Hepatocyte (in vitro differentiated cells): ENCODE results near the gene DPAGT1. TPM values are rescaled to one million over a fixed set of nuclear protein-coding genes. Genes with fewer than 3 reads are reported as not detected.
"Not testable (repeated sequence)": the region's sequence is repeated elsewhere in the genome, so short reads cannot be mapped to it uniquely, and the experiment has no call there.

ENCODE experiments used
- DNase-seq: peaks from one replicate; pipeline ENCODE4 v3.0.0-alpha.2; 2016; ENCODE audit warnings: low spot score
- H2AFZ ChIP-seq: fragments of 200-600 bp; sonication (generic); 2 replicates; pipeline ENCODE4 v1.6.0; 2016; ENCODE audit warnings: antibody characterized with exemption, mild to moderate bottlenecking
- H3K27ac ChIP-seq: fragments of 200-600 bp; sonication (generic); 2 replicates; pipeline ENCODE4 v1.5.1; 2016; ENCODE audit warnings: mild to moderate bottlenecking
- H3K27me3 ChIP-seq: fragments of 200-600 bp; sonication (generic); 2 replicates; pipeline ENCODE4 v1.6.1; 2016
- H3K36me3 ChIP-seq: fragments of 200-600 bp; sonication (generic); replicated peaks from 2 replicates; pipeline ENCODE4 v1.5.1; 2016; ENCODE audit warnings: low read depth; ENCODE audit not compliant: insufficient read depth
- H3K4me1 ChIP-seq: fragments of 200-600 bp; sonication (generic); 2 replicates; pipeline ENCODE4 v1.5.1; 2016; ENCODE audit warnings: mild to moderate bottlenecking, moderate library complexity; ENCODE audit not compliant: insufficient read depth
- H3K4me2 ChIP-seq: fragments of 200-600 bp; sonication (generic); 2 replicates; pipeline ENCODE4 v1.6.0; 2016
- H3K4me3 ChIP-seq: fragments of 200-600 bp; sonication (generic); 2 replicates; pipeline ENCODE4 v1.5.1; 2016; ENCODE audit warnings: mild to moderate bottlenecking
- H3K79me2 ChIP-seq: fragments of 200-600 bp; sonication (generic); 2 replicates; pipeline ENCODE4 v1.6.0; 2017; ENCODE audit warnings: mild to moderate bottlenecking
- H3K9me2 ChIP-seq: fragments of 200-600 bp; sonication (generic); replicated peaks from 2 replicates; pipeline ENCODE4 v1.6.0; 2017; ENCODE audit warnings: mild to moderate bottlenecking; ENCODE audit not compliant: insufficient read depth
- H3K9me3 ChIP-seq: fragments of 200-600 bp; sonication (generic); 2 replicates; pipeline ENCODE4 v1.5.1; 2016; ENCODE audit warnings: low read depth, mild to moderate bottlenecking
- H4K20me1 ChIP-seq: fragments of 200-600 bp; sonication (generic); 2 replicates; pipeline ENCODE4 v1.6.0; 2016; ENCODE audit warnings: mild to moderate bottlenecking; ENCODE audit not compliant: insufficient read depth, poor library complexity, severe bottlenecking
- EZH2 ChIP-seq: fragments of 200-600 bp; sonication (generic); IDR thresholded peaks from 2 replicates; pipeline ENCODE4 v1.6.1; 2016; ENCODE audit warnings: antibody characterized with exemption, mild to moderate bottlenecking, borderline replicate concordance
- EZH2phosphoT487 ChIP-seq: fragments of 200-600 bp; sonication (generic); IDR thresholded peaks from one replicate; pipeline ENCODE4 v1.6.1; 2018; ENCODE audit warnings: antibody characterized with exemption, mild to moderate bottlenecking, low read depth, moderate library complexity; ENCODE audit not compliant: unreplicated experiment, severe bottlenecking
- WGBS: methylation state at CpG from one replicate; pipeline ENCODE4 v1.1.6; 2016; ENCODE audit warnings: low lambda C conversion rate; ENCODE audit errors: missing lambda C conversion rate; 5-methylcytosine and 5-hydroxymethylcytosine counted together
- polyA plus RNA-seq: library from polyadenylated mRNA; unstranded; fragments of >200 nt; fragmentation: Nextera tagmentation; extraction: Ambion mirVana; gene quantifications from 2 replicates; pipeline ENCODE4 v1.2.1, GENCODE V29; 2016
- total RNA-seq: library from RNA; depleted of rRNA; stranded (reverse); fragments of >200 nt; gene quantifications from 2 replicates; pipeline ENCODE4 v1.2.3, GENCODE V29; 2014
- TF ChIP-seq, protein P1 (sequence below): fragments of 200-600 bp; sonication (generic); IDR thresholded peaks from 2 replicates; pipeline ENCODE4 v1.5.1; 2016; ENCODE audit warnings: antibody characterized with exemption, mild to moderate bottlenecking; ENCODE audit not compliant: poor library complexity

Gene DPAGT1
- total and polyA plus RNA-seq, 2 experiments from 2014 or later = 27.5 to 76.2 TPM

DNA sequence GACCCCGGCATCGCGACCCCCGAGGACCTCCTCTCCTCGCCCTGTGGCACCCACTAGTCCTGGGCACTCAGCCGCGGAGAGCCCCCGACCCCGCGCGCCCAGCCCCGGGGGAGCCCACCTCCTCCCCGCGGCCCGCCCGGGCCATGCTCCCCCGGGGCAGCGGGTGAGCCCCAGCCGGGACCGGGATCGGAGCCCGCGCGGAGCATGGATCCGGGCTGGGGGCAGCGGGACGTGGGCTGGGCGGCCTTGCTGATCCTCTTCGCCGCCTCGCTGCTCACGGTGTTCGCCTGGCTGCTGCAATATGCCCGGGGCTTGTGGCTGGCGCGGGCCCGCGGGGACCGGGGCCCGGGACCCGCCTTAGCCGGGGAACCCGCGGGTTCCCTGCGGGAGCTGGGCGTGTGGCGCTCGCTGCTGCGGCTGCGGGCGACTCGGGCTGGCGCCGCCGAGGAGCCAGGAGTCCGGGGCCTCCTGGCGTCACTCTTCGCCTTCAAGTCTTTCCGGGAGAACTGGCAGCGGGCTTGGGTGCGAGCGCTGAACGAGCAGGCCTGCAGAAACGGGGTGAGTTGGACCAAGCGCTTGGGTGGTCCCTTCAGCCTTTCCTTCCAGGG, 6.0 kb upstream of the DPAGT1 start:
- no peak for TF ChIP-seq EZH2phosphoT487
- TF ChIP-seq EZH2 = no peak
- TF ChIP-seq, protein P1, sequence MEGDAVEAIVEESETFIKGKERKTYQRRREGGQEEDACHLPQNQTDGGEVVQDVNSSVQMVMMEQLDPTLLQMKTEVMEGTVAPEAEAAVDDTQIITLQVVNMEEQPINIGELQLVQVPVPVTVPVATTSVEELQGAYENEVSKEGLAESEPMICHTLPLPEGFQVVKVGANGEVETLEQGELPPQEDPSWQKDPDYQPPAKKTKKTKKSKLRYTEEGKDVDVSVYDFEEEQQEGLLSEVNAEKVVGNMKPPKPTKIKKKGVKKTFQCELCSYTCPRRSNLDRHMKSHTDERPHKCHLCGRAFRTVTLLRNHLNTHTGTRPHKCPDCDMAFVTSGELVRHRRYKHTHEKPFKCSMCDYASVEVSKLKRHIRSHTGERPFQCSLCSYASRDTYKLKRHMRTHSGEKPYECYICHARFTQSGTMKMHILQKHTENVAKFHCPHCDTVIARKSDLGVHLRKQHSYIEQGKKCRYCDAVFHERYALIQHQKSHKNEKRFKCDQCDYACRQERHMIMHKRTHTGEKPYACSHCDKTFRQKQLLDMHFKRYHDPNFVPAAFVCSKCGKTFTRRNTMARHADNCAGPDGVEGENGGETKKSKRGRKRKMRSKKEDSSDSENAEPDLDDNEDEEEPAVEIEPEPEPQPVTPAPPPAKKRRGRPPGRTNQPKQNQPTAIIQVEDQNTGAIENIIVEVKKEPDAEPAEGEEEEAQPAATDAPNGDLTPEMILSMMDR = no peak
- H3K79me2 ChIP-seq = peaks cover 20% of the 10 kb centered on the region
- H3K4me2 ChIP-seq = peak overlapping the region; percentile 90
- H3K36me3 ChIP-seq = no peaks in the 10 kb centered on the region
- peak overlapping the region; percentile 60 for H3K27ac ChIP-seq
- H4K20me1 ChIP-seq = no peaks in the 10 kb centered on the region
- H2AFZ ChIP-seq = peak overlapping the region; percentile 65
- no peaks in the 10 kb centered on the region for H3K9me3 ChIP-seq
- H3K4me3 ChIP-seq = peak overlapping the region; percentile 86
- peaks cover 27% of the 10 kb centered on the region for H3K4me1 ChIP-seq
- peak; percentile 39 for DNase-seq
- 1% methylated on average over 37 of the region's 65 CpGs for WGBS
- no peaks in the 10 kb centered on the region for H3K9me2 ChIP-seq
- no peaks in the 10 kb centered on the region for H3K27me3 ChIP-seq

DNA sequence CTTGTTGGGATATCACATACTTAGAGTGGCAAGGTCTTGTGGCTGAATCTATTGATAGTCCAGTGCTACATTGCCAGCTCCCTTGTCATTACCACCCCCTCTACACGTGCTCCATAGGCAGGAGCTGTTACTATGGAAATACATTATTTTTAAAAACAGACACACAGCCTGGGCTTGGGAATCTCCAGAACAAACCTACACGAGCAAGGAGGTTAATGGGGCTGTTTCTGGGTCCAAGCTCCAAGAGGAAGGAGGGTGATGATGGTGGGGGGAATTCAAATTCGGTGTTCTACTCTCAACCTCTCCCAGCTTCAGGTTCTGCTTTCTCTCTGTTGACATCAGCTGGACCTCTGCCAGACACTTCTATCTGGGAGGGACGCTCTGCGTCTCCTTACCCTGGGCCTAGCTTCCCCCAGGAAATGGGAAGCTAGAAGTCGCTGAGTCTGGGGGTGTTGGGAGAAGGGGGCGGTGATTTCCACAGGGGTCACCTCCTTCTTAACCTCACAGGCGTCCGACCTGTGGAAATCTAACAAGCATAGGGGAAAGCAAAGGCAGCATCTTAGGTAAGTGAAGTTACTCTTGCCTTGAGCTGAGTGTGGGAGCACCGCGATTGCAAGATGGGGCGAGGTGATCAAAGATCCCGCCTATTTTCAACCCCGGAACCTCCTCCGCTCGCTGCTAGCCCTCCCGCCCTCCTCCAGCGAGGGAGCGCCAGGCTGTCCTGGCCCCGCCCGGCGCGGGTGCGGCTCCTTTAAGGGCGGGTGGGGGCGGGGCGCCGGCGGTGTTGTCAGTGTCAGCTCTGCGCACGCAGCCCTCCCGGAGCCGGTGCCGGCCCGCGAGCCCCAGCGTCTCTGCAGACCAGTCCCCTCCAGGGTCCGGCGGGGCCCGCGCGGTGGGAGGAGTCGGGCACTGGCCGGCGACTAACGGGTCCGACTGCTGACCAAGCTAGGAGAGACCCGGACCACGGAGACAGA, 5.2 kb upstream of the DPAGT1 start, which contains the start of gene C2CD2L:
C2CD2L (plus strand) TSS at position 781 of the 974 bp plus-strand sequence. CDS start 398 bp downstream, outside the sequence.
- no peaks in the 10 kb centered on the region for H3K9me2 ChIP-seq
- H3K4me2 ChIP-seq = peak within 1 kb of the TSS; percentile 90
- H3K27me3 ChIP-seq = no peaks in the 10 kb centered on the region
- peaks cover 20% of the 10 kb centered on the region for H3K79me2 ChIP-seq
- peak within 1 kb of the TSS; percentile 65 for H2AFZ ChIP-seq
- H4K20me1 ChIP-seq = no peaks in the 10 kb centered on the region
- peak within 1 kb of the TSS; percentile 86 for H3K4me3 ChIP-seq
- TF ChIP-seq EZH2phosphoT487 (no peak), EZH2 (no peak)
- TF ChIP-seq, protein P1 = no peak
- H3K4me1 ChIP-seq = peaks cover 27% of the 10 kb centered on the region
- H3K9me3 ChIP-seq = no peaks in the 10 kb centered on the region
- H3K27ac ChIP-seq = peak within 1 kb of the TSS; percentile 74
- H3K36me3 ChIP-seq = no peaks in the 10 kb centered on the region
- WGBS = 4% methylated on average over 26 of the region's 49 CpGs
- peak; percentile 96 for DNase-seq

DNA sequence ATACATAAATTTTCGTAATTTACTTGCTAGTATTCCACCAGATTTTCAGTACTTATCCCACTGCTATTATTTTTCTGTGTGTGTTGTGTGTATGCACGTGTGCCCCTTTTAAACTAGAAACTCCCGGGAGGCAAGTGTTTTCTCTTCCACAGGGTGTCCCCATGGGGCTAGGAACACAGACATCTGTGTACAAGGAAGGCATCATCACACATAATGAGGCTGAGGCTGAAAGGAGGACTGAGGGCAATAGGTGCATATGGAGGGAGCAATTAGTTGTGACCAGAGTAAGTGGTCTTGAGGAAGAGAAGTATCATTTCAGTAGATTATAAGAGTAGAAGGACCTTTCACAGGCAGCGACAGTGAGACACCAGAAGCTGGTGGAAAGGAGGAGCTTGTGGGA, 2.1 kb upstream of the DPAGT1 start:
- peaks cover 27% of the 10 kb centered on the region for H3K79me2 ChIP-seq
- H3K9me3 ChIP-seq = no peaks in the 10 kb centered on the region
- no peak overlapping the region for H2AFZ ChIP-seq
- H3K4me2 ChIP-seq = no peak overlapping the region
- 68% methylated on average over 4 of the region's 4 CpGs for WGBS
- TF ChIP-seq, protein P1 = no peak
- TF ChIP-seq EZH2phosphoT487 (no peak), EZH2 (no peak)
- H3K27ac ChIP-seq = peak overlapping the region; percentile 97
- no peak overlapping the region for H3K4me3 ChIP-seq
- no peak for DNase-seq
- no peaks in the 10 kb centered on the region for H3K27me3 ChIP-seq
- no peaks in the 10 kb centered on the region for H4K20me1 ChIP-seq
- H3K36me3 ChIP-seq = no peaks in the 10 kb centered on the region
- peaks cover 28% of the 10 kb centered on the region for H3K4me1 ChIP-seq
- H3K9me2 ChIP-seq = no peaks in the 10 kb centered on the region

DNA sequence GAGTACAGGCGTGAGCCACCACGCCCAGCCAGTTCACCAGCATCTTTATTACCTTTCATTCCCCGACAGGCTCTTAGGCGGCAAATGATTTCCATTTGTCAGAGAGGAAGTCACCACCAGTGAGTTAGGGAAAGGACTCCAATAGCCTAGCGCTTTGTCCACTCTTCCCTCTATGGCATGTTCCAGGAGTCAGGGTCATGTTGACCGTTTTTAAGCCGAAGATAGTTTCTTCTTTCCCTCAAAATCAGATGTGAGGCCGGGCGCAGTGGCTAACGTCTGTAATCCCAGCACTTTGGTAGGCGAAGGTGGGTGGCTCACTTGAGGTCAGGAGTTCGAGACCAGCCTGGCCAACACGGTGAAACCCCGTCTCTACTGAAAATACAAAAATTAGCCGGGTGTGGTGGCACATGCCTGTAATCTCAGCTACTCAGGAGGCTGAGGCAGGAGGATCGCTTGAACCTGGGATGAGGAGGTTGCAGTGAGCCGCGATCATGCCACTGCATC, 1.6 kb upstream of the DPAGT1 start:
- not testable (repeated sequence) for H3K4me3 ChIP-seq
- peak overlapping the region; percentile 76 for H3K4me2 ChIP-seq

More for the DNA sequence above, 1.6 kb upstream of the DPAGT1 start:
- Histone ChIP-seq H3K4me1 (peaks cover 22% of the 10 kb centered on the region), H3K79me2 (peaks cover 27% of the 10 kb centered on the region), H2AFZ (peak overlapping the region; percentile 69), H3K27ac (peak overlapping the region; percentile 97)
- H3K27me3 ChIP-seq, H3K9me3 ChIP-seq, H4K20me1 ChIP-seq, H3K36me3 ChIP-seq, H3K9me2 ChIP-seq, DNase-seq: not testable (repeated sequence)
- WGBS = 88% methylated on average over 18 of the region's 18 CpGs
